PC-9 (cell line): ENCODE data around the gene POU3F1. TPM values are rescaled to one million over a fixed set of nuclear protein-coding genes. Genes with fewer than 3 reads are reported as not detected.

Experiments used
- BruUV-seq: library from RNA; stranded (reverse); fragments of 400-500 nt; replicated peaks from 2 replicates; lab custom pipeline; 2021; lab: Mats Ljungman, UMichigan
- CTCF ChIA-PET: fragments of 300-600 bp; sonication (Branson Sonifier 250); formaldehyde crosslinking; loops from one replicate; lab custom pipeline; 2022; ENCODE audit warnings: antibody characterized with exemption; lab: Charles Lee
- POLR2A ChIA-PET: fragments of 300-600 bp; sonication (Branson Sonifier 250); formaldehyde crosslinking; loops from one replicate; lab custom pipeline; 2022; ENCODE audit warnings: antibody characterized with exemption; ENCODE audit not compliant: unreplicated experiment; lab: Charles Lee
- DNase-seq, 2 experiments: peaks; one replicate each; pipeline versions ENCODE4 v3.0.0 to v3.0.0-alpha.2; 2015 to 2022; ENCODE audit warnings: mixed read lengths in 1 of 2
- H2AFZ ChIP-seq: fragments of 200-600 bp; sonication (generic); 2 replicates; pipeline ENCODE4 v1.8.1; 2017; ENCODE audit warnings: antibody characterized with exemption
- H3F3A ChIP-seq: fragments of 200-600 bp; sonication (generic); 2 replicates; pipeline ENCODE4 v1.8.1; 2017; ENCODE audit warnings: antibody characterized with exemption, mild to moderate bottlenecking, low read depth; ENCODE audit not compliant: insufficient read depth
- H3K27ac ChIP-seq: fragments of 200-600 bp; sonication (generic); 2 replicates; pipeline ENCODE4 v1.6.1; 2016; ENCODE audit warnings: mixed run types
- H3K27me3 ChIP-seq: fragments of 200-600 bp; sonication (generic); 2 replicates; pipeline ENCODE4 v1.6.1; 2016; ENCODE audit warnings: low read depth, mixed run types; ENCODE audit not compliant: insufficient read depth
- H3K36me3 ChIP-seq: fragments of 200-600 bp; sonication (generic); 2 replicates; pipeline ENCODE4 v1.6.1; 2016; ENCODE audit warnings: low read depth, mixed run types
- H3K4me1 ChIP-seq: fragments of 200-600 bp; sonication (generic); replicated peaks from 2 replicates; pipeline ENCODE4 v1.6.1; 2016; ENCODE audit warnings: mixed run types; ENCODE audit not compliant: insufficient read depth
- H3K4me2 ChIP-seq: fragments of 200-600 bp; sonication (generic); 2 replicates; pipeline ENCODE4 v1.6.1; 2017; ENCODE audit warnings: mixed run types
- H3K4me3 ChIP-seq: fragments of 200-600 bp; sonication (generic); 2 replicates; pipeline ENCODE4 v1.6.1; 2016; ENCODE audit warnings: mixed run types
- H3K79me2 ChIP-seq: fragments of 200-600 bp; sonication (generic); 2 replicates; pipeline ENCODE4 v1.6.1; 2017; ENCODE audit warnings: low read depth, mixed run types
- H3K9me2 ChIP-seq: fragments of 200-600 bp; sonication (generic); 2 replicates; pipeline ENCODE4 v1.8.1; 2017; ENCODE audit warnings: mild to moderate bottlenecking; ENCODE audit not compliant: insufficient read depth
- H3K9me3 ChIP-seq: fragments of 200-600 bp; sonication (generic); 2 replicates; pipeline ENCODE4 v1.8.1; 2016; ENCODE audit warnings: low read depth; ENCODE audit not compliant: insufficient read depth
- H4K20me1 ChIP-seq: fragments of 200-600 bp; sonication (generic); 2 replicates; pipeline ENCODE4 v1.8.1; 2017; ENCODE audit not compliant: insufficient read depth
- CTCF ChIP-seq: fragments of 200-600 bp; sonication (generic); conservative IDR thresholded peaks from 2 replicates; pipeline ENCODE4 v1.6.1; 2017; ENCODE audit warnings: mixed run types, antibody characterized with exemption, mild to moderate bottlenecking, moderate library complexity
- EZH2 ChIP-seq: fragments of 200-600 bp; sonication (generic); IDR thresholded peaks from 2 replicates; pipeline ENCODE4 v1.8.0; 2017; ENCODE audit warnings: antibody characterized with exemption, low read depth
- intact Hi-C: fragments of 100-400 bp; cut with micrococcal nuclease; formaldehyde crosslinking; loops from one replicate; pipeline ENCODE4 v1.10.0; 2022; ENCODE audit not compliant: unreplicated experiment
- total RNA-seq: library from RNA; stranded (reverse); gene quantifications from 2 replicates; pipeline ENCODE4 v1.2.3, GENCODE V29; 2021

The POU3F1 gene
- total RNA-seq, 1 experiment from 2014 or later = not detected

- Histone ChIP-seq H3K36me3 (no peaks in the 10 kb centered on the region), H4K20me1 (no peaks in the 10 kb centered on the region), H2AFZ (no peak overlapping the region), H3K9me2 (no peaks in the 10 kb centered on the region), H3K27ac (no peak overlapping the region), H3K4me2 (no peak overlapping the region), H3K79me2 (no peaks in the 10 kb centered on the region), H3K4me3 (no peak overlapping the region), H3K27me3 (no peaks in the 10 kb centered on the region), H3K9me3 (no peaks in the 10 kb centered on the region), H3F3A (peaks cover 36% of the 10 kb centered on the region; the same call in 1 of the 2 replicates), H3K4me1 (peaks cover 48% of the 10 kb centered on the region)
- intact Hi-C loops = no loop called here
- no peak for DNase-seq
- TF ChIP-seq CTCF (no peak), EZH2 (no peak)
- no TSS peak for BruUV-seq
- POLR2A ChIA-PET = no interaction called here
- CTCF ChIA-PET = no interaction called here
Measured at GRCh38 chr1:38031513-38031866, 15.1 kb downstream of the POU3F1 start.

GRCh38 chr1:38030596-38031512 lies 15.7 kb downstream of the POU3F1 start:
- H3K4me3 ChIP-seq = peak overlapping the region; percentile 38; the same call in 1 of the 2 replicates
- TF ChIP-seq CTCF (no peak), EZH2 (no peak)
- intact Hi-C loops = no loop called here
- ChIA-PET CTCF (interaction anchor here (0.6 kb wide), 1 partner anchor 1947 kb away, joined by 9 read pairs; the partner anchor contains the start of gene TEKT2), POLR2A (no interaction called here)
- H3K36me3 ChIP-seq = no peaks in the 10 kb centered on the region
- no peaks in the 10 kb centered on the region for H3K79me2 ChIP-seq
- H3K4me2 ChIP-seq = peak overlapping the region; percentile 73
- 0 out of 2 replicates have a peak overlapping the region, but pooled peaks have one; percentile 5 for H2AFZ ChIP-seq
- peaks cover 48% of the 10 kb centered on the region for H3K4me1 ChIP-seq
- DNase-seq = no peak
- no peaks in the 10 kb centered on the region for H3K9me2 ChIP-seq
- H3F3A ChIP-seq = peaks cover 36% of the 10 kb centered on the region; the same call in 1 of the 2 replicates
- BruUV-seq = no TSS peak
- H3K9me3 ChIP-seq = no peaks in the 10 kb centered on the region
- H3K27ac ChIP-seq = peak overlapping the region; percentile 91
- H4K20me1 ChIP-seq = no peaks in the 10 kb centered on the region
- no peaks in the 10 kb centered on the region for H3K27me3 ChIP-seq

- CTCF ChIA-PET = interaction anchor here (0.5 to 0.6 kb wide), 2 partner anchors 34 to 1946 kb away, joined by 4 to 9 read pairs; partner anchors contain the start of gene TEKT2
- DNase-seq = peak; percentile 46 to 77
- Histone ChIP-seq H3K27ac (peak overlapping the region; percentile 91), H3K36me3 (no peaks in the 10 kb centered on the region; the same call in 1 of the 2 replicates), H3K4me1 (peaks cover 48% of the 10 kb centered on the region), H2AFZ (0 out of 2 replicates have a peak overlapping the region, but pooled peaks have one; percentile 5), H3K4me3 (peak overlapping the region; percentile 38; the same call in 1 of the 2 replicates), H3F3A (peaks cover 36% of the 10 kb centered on the region; the same call in 1 of the 2 replicates), H3K79me2 (no peaks in the 10 kb centered on the region), H4K20me1 (no peaks in the 10 kb centered on the region), H3K4me2 (peak overlapping the region; percentile 73), H3K9me2 (no peaks in the 10 kb centered on the region), H3K9me3 (no peaks in the 10 kb centered on the region), H3K27me3 (no peaks in the 10 kb centered on the region)
- TF ChIP-seq EZH2 (no peak), CTCF (no peak)
- BruUV-seq = TSS peak; percentile 30
- intact Hi-C loops = loop anchor here (2.0 to 5.0 kb wide), 4 partner anchors 107 to 1062 kb away; no protein-coding TSS in a partner anchor
- POLR2A ChIA-PET = no interaction called here
Measured at GRCh38 chr1:38029685-38030511, 16.7 kb downstream of the POU3F1 start.
